CD14-positive monocyte (primary cell): ENCODE data around the gene SBF2. TPM values are rescaled to one million over a fixed set of nuclear protein-coding genes. Genes with fewer than 3 reads are reported as not detected.

Experiments used
- DNase-seq, 3 donors: peaks; one replicate each; pipeline ENCODE4 v3.0.0-alpha.2; 2011 to 2022
- H2AFZ ChIP-seq: 2 replicates; pipeline ENCODE4 v1.6.0; 2012; ENCODE audit warnings: mild to moderate bottlenecking, low read depth, low read length, inconsistent platforms; ENCODE audit not compliant: insufficient read depth, poor library complexity, severe bottlenecking
- H3K27ac ChIP-seq, 2 donors: 1 replicate in 1 of 2; 2 replicates in 1 of 2; pipeline ENCODE4 v1.5.1; 2012 to 2013; ENCODE audit warnings: low read length in 2 of 2, control low read depth in 1 of 2, inconsistent platforms in 1 of 2, low read depth in 1 of 2, mild to moderate bottlenecking in 1 of 2
- H3K27me3 ChIP-seq, 2 donors: one replicate each; pipeline versions ENCODE4 v1.6.0 to v1.6.1; 2011 to 2013; ENCODE audit warnings: low read length in 2 of 2; ENCODE audit not compliant: control insufficient read depth in 2 of 2, insufficient read depth in 2 of 2
- H3K36me3 ChIP-seq, 2 donors: replicated peaks in 1 of 2; 1 replicate in 1 of 2; 2 replicates in 1 of 2; pipeline versions ENCODE4 v1.5.1 to v1.6.1; 2012 to 2013; ENCODE audit warnings: low read length in 2 of 2, control low read depth in 1 of 2, inconsistent platforms in 1 of 2, mild to moderate bottlenecking in 1 of 2; ENCODE audit not compliant: insufficient read depth in 2 of 2, control insufficient read depth in 1 of 2
- H3K4me1 ChIP-seq, 2 donors: 1 replicate in 1 of 2; 2 replicates in 1 of 2; pipeline versions ENCODE4 v1.5.1 to v1.6.1; 2012 to 2013; ENCODE audit warnings: low read length in 2 of 2, control low read depth in 1 of 2, inconsistent platforms in 1 of 2, mild to moderate bottlenecking in 1 of 2, moderate library complexity in 1 of 2; ENCODE audit not compliant: insufficient read depth in 2 of 2, control insufficient read depth in 1 of 2
- H3K4me2 ChIP-seq: replicated peaks from 2 replicates; pipeline ENCODE3; 2012; ENCODE audit warnings: low read length, moderate library complexity, mild to moderate bottlenecking; ENCODE audit not compliant: poor library complexity, severe bottlenecking; ENCODE audit errors: extremely low read depth
- H3K4me3 ChIP-seq, 3 experiments: fragments of 200-600 bp in 1 of 3; sonication (generic) in 1 of 3; replicated peaks in 1 of 3; 1 replicate in 2 of 3; 2 replicates in 1 of 3; pipeline ENCODE4 v1.5.1; 2011 to 2013; ENCODE audit warnings: low read length in 3 of 3, mild to moderate bottlenecking in 3 of 3, control low read depth in 2 of 3, low read depth in 2 of 3, inconsistent platforms in 1 of 3, moderate library complexity in 1 of 3
- H3K79me2 ChIP-seq: 2 replicates; pipeline ENCODE4 v1.6.0; 2012; ENCODE audit warnings: mild to moderate bottlenecking, control low read depth, inconsistent platforms, low read length, moderate library complexity; ENCODE audit not compliant: insufficient read depth
- H3K9ac ChIP-seq: 2 replicates; pipeline ENCODE4 v1.6.0; 2017; ENCODE audit warnings: low read length, mild to moderate bottlenecking; ENCODE audit not compliant: insufficient read depth, poor library complexity, severe bottlenecking
- H3K9me3 ChIP-seq, 2 donors: replicated peaks in 1 of 2; 1 replicate in 1 of 2; 2 replicates in 1 of 2; pipeline versions ENCODE4 v1.5.1 to v1.6.1; 2012 to 2013; ENCODE audit warnings: low read length in 2 of 2, control low read depth in 1 of 2; ENCODE audit not compliant: control insufficient read depth in 1 of 2, insufficient read depth in 1 of 2
- H4K20me1 ChIP-seq: 2 replicates; pipeline ENCODE4 v1.6.0; 2012; ENCODE audit warnings: mild to moderate bottlenecking, low read length, control low read depth, moderate library complexity; ENCODE audit not compliant: insufficient read depth
- H3K27ac Mint-ChIP-seq, 7 donors: one replicate each; pipeline ENCODE4 v1.8.0; 2020; ENCODE audit warnings: mild to moderate bottlenecking in 7 of 7, mixed read lengths in 7 of 7, moderate library complexity in 6 of 7, inconsistent platforms in 2 of 7
- H3K27me3 Mint-ChIP-seq, 3 donors: one replicate each; pipeline ENCODE4 v1.8.0; 2021 to 2022; ENCODE audit warnings: low read depth in 3 of 3, mild to moderate bottlenecking in 3 of 3, mixed read lengths in 3 of 3, moderate library complexity in 3 of 3, inconsistent platforms in 1 of 3
- H3K36me3 Mint-ChIP-seq, 2 donors: one replicate each; pipeline ENCODE4 v1.8.0; 2020; ENCODE audit warnings: mixed read lengths in 2 of 2, inconsistent platforms in 1 of 2, mild to moderate bottlenecking in 1 of 2
- H3K4me1 Mint-ChIP-seq: one replicate; pipeline ENCODE4 v1.8.0; 2020; ENCODE audit warnings: mild to moderate bottlenecking, mixed read lengths
- H3K4me3 Mint-ChIP-seq, 2 donors: one replicate each; pipeline ENCODE4 v1.8.0; 2020; ENCODE audit warnings: mild to moderate bottlenecking in 2 of 2, mixed read lengths in 2 of 2, moderate library complexity in 1 of 2
- H3K9me3 Mint-ChIP-seq, 7 donors: one replicate each; pipeline ENCODE4 v1.8.0; 2020 to 2022; ENCODE audit warnings: mixed read lengths in 7 of 7, mild to moderate bottlenecking in 6 of 7, moderate library complexity in 6 of 7, inconsistent platforms in 2 of 7
- WGBS: methylation state at CpG from one replicate; pipeline ENCODE4 v1.1.5; 2013; ENCODE audit warnings: missing lambda C conversion rate; ENCODE audit not compliant: insufficient coverage; 5-methylcytosine and 5-hydroxymethylcytosine counted together
- intact Hi-C, 2 donors: fragments of 100-400 bp; cut with micrococcal nuclease; formaldehyde crosslinking; loops; one replicate each; pipeline versions ENCODE4 v1.15.0 to v1.15.1; 2023
- polyA plus RNA-seq, 3 donors: library from polyadenylated mRNA; depleted of rRNA in 1 of 3; unstranded in 2 of 3; stranded (reverse) in 1 of 3; fragments of 300-500 nt in 2 of 3; fragments of >200 nt in 1 of 3; fragmentation: Illumina TruSeq in 2 of 3; gene quantifications; 1 replicate in 2 of 3; 2 replicates in 1 of 3; pipeline ENCODE4 v1.2.3, GENCODE V29; 2012 to 2021
- TF ChIP-seq, protein P1 (sequence below): fragments of 200-600 bp; IDR thresholded peaks from one replicate; pipeline ENCODE4 v1.8.0; 2022; ENCODE audit warnings: antibody characterized with exemption, mild to moderate bottlenecking

SBF2 gene
- polyA plus RNA-seq, 3 donors: 8.9 to 30.7 (median 16.4) TPM

DNA sequence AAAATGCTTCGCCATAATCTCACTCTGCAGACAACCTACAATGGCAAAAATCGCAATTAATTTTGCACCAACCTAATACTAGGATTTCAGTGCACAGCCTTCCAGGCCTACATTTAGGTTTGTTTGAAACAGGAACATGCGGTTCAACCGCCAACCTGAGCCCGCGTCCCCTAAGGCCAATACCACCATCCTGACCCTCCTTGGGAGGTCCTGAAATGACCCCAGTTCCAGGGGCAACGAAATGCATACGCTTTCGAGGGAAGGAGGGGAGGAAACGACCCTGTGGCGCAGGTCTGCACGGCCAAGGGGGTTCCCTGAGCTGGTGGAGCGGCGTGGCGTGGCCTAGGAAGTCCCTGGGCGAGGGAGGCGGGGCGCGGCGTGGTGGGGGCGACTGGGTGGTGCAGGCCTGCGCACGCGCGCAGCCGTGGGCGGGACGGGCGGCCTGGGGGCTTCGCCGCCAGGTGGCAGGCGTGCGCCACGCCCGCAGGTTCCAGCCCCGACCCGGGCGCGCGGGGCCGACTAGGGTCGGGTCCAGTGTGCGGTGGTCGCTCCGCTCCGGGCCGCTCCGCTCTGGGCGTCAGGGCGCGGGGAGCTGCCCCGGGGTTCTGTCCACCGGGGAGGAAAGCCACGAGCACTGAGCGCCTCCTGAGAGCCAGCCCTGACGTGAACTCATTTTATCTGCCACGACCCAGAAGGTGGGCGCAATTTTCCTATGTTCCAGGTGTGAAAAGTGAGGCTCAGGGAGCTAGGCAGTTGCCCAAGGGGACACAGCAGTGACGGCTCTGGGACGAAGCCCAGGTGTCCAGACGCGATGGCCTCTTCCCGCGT lies 536.0 kb downstream of the SBF2 start:
- no peaks in the 10 kb centered on the region for H3K27me3 ChIP-seq
- intact Hi-C loops: loop anchor here (5.0 to 10.0 kb wide), 5 partner anchors 93 to 564 kb away; partner anchors contain the start of genes ADM (in 1 of the 2), SWAP70 (in 1 of the 2) and WEE1 (in 1 of the 2)

DNA sequence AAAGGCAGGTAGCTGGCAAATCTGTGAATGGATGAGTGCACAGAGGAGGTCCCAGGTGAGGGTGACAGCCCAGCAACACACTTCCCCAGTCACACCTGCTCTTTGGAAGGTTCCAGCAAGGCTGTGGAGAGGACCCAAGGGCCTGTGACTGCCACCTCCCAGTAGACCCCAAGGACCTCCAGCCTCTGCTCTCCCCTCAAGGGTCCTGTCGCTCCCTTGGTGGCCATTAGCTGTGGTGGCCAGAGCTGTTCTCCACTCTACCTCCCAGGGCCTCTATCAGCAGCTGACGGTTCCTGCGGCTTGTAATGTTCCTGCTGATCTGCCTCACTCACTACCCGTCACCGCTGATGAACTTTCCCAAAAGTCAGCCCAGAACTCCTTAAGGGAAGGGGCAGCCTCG lies 537.1 kb downstream of the SBF2 start:
- H3K27me3 ChIP-seq: no peaks in the 10 kb centered on the region
- Mint-ChIP-seq H3K9me3 (peaks cover 0 to 2% (median 0%) of the 10 kb centered on the region in 7 donors), H3K27ac (no peak overlapping the region), H3K36me3 (peaks cover 6 to 7% of the 10 kb centered on the region in 2 donors), H3K4me1 (peaks cover 44% of the 10 kb centered on the region), H3K27me3 (peaks cover 5 to 8% (median 7%) of the 10 kb centered on the region in 3 donors), H3K4me3 (no peak overlapping the region)
- no peaks in the 10 kb centered on the region for H3K9me3 ChIP-seq
- DNase-seq: no peak
- TF ChIP-seq, protein P1, sequence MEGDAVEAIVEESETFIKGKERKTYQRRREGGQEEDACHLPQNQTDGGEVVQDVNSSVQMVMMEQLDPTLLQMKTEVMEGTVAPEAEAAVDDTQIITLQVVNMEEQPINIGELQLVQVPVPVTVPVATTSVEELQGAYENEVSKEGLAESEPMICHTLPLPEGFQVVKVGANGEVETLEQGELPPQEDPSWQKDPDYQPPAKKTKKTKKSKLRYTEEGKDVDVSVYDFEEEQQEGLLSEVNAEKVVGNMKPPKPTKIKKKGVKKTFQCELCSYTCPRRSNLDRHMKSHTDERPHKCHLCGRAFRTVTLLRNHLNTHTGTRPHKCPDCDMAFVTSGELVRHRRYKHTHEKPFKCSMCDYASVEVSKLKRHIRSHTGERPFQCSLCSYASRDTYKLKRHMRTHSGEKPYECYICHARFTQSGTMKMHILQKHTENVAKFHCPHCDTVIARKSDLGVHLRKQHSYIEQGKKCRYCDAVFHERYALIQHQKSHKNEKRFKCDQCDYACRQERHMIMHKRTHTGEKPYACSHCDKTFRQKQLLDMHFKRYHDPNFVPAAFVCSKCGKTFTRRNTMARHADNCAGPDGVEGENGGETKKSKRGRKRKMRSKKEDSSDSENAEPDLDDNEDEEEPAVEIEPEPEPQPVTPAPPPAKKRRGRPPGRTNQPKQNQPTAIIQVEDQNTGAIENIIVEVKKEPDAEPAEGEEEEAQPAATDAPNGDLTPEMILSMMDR: no peak
- H3K79me2 ChIP-seq: no peaks in the 10 kb centered on the region
- no peak overlapping the region for H3K9ac ChIP-seq
- H3K36me3 ChIP-seq: peaks cover 0 to 5% of the 10 kb centered on the region in 2 donors
- H2AFZ ChIP-seq: no peak overlapping the region
- no peaks in the 10 kb centered on the region for H4K20me1 ChIP-seq
- intact Hi-C loops: loop anchor here (5.0 to 10.0 kb wide), 5 partner anchors 92 to 565 kb away; partner anchors contain the start of genes ADM (in 1 of the 2), SWAP70 (in 1 of the 2) and WEE1 (in 1 of the 2)
- H3K4me3 ChIP-seq: no peak overlapping the region
- WGBS: 100% methylated on average over 6 of the region's 6 CpGs
- peaks cover 19 to 24% of the 10 kb centered on the region in 2 donors for H3K4me1 ChIP-seq
- no peak overlapping the region for H3K4me2 ChIP-seq
- no peak overlapping the region for H3K27ac ChIP-seq

More for the DNA sequence above, 536.0 kb downstream of the SBF2 start:
- WGBS: under 1% methylated on average over 60 of the region's 64 CpGs
- Histone ChIP-seq H3K4me3 (peak overlapping the region; percentile 50 to 82 (median 66)), H3K79me2 (no peaks in the 10 kb centered on the region), H3K9me3 (no peaks in the 10 kb centered on the region), H3K4me1 (peaks cover 19 to 24% of the 10 kb centered on the region in 2 donors), H3K4me2 (peak overlapping the region; percentile 83), H4K20me1 (no peaks in the 10 kb centered on the region), H3K36me3 (no peaks in the 10 kb centered on the region), H3K9ac (peak overlapping the region; percentile 70), H2AFZ (peak overlapping the region; percentile 96), H3K27ac (peak overlapping the region in 1 of 2 donors; percentile 75)
- peak; percentile 78 to 92 (median 84) for DNase-seq
- H3K27ac Mint-ChIP-seq: peak overlapping the region; percentile 38 to 91 (median 79)
- peaks cover 0 to 2% (median 0%) of the 10 kb centered on the region in 7 donors for H3K9me3 Mint-ChIP-seq
- peaks cover 5 to 8% (median 7%) of the 10 kb centered on the region in 3 donors for H3K27me3 Mint-ChIP-seq
- TF ChIP-seq, protein P1: peak; percentile 92
- H3K4me3 Mint-ChIP-seq: peak overlapping the region; percentile 76 to 91
- peaks cover 3% of the 10 kb centered on the region in 2 donors for H3K36me3 Mint-ChIP-seq
- peaks cover 41% of the 10 kb centered on the region for H3K4me1 Mint-ChIP-seq
